H9 (cell line): ENCODE data around the gene TMEM120B. TPM values are rescaled to one million over a fixed set of nuclear protein-coding genes. Genes with fewer than 3 reads are reported as not detected.

Source experiments
- DNase-seq: peaks from one replicate; pipeline ENCODE4 v3.0.0-alpha.2; 2017
- H2AFZ ChIP-seq: one replicate; pipeline ENCODE4 v1.6.1; 2013; ENCODE audit warnings: mild to moderate bottlenecking, low read length, control low read depth, moderate library complexity
- H2AK5ac ChIP-seq: 2 replicates; pipeline ENCODE4 v1.6.1; 2013; ENCODE audit warnings: low read length, control low read depth, mixed read lengths; ENCODE audit not compliant: insufficient read length
- H2BK120ac ChIP-seq: one replicate; pipeline ENCODE4 v1.6.1; 2013; ENCODE audit warnings: low read depth, mild to moderate bottlenecking, low read length, control low read depth, inconsistent platforms; ENCODE audit not compliant: poor library complexity, severe bottlenecking
- H2BK12ac ChIP-seq: 2 replicates; pipeline ENCODE4 v1.6.1; 2013; ENCODE audit warnings: low read length, control low read depth, mixed read lengths, low read depth; ENCODE audit not compliant: insufficient read length
- H2BK15ac ChIP-seq: 2 replicates; pipeline ENCODE4 v1.6.1; 2013; ENCODE audit warnings: low read depth, low read length, control low read depth
- H2BK20ac ChIP-seq: one replicate; pipeline ENCODE4 v1.6.1; 2013; ENCODE audit warnings: low read depth, mild to moderate bottlenecking, low read length, control low read depth, inconsistent platforms; ENCODE audit not compliant: poor library complexity, severe bottlenecking
- H2BK5ac ChIP-seq: 2 replicates; pipeline ENCODE4 v1.6.1; 2013; ENCODE audit warnings: low read length, control low read depth, mixed read lengths; ENCODE audit not compliant: insufficient read length
- H3K14ac ChIP-seq: 2 replicates; pipeline ENCODE4 v1.6.1; 2013; ENCODE audit warnings: low read length, control low read depth; ENCODE audit not compliant: insufficient read depth
- H3K18ac ChIP-seq: 2 replicates; pipeline ENCODE4 v1.6.1; 2013; ENCODE audit warnings: low read depth, mild to moderate bottlenecking, mixed read lengths, low read length, control low read depth; ENCODE audit not compliant: insufficient read length
- H3K23ac ChIP-seq: 2 replicates; pipeline ENCODE4 v1.6.1; 2013; ENCODE audit warnings: low read length, control low read depth, mixed read lengths, low read depth; ENCODE audit not compliant: insufficient read length
- H3K23me2 ChIP-seq: 2 replicates; pipeline ENCODE4 v1.6.1; 2013; ENCODE audit warnings: low read depth, mild to moderate bottlenecking, mixed read lengths, low read length, control low read depth; ENCODE audit not compliant: insufficient read length, poor library complexity, severe bottlenecking
- H3K27ac ChIP-seq: 2 replicates; pipeline ENCODE4 v1.5.1; 2013; ENCODE audit warnings: low read length, control low read depth, mixed read lengths, low read depth; ENCODE audit not compliant: insufficient read length
- H3K27me3 ChIP-seq: 2 replicates; pipeline ENCODE4 v1.6.1; 2013; ENCODE audit warnings: low read length, control low read depth, inconsistent platforms; ENCODE audit not compliant: insufficient read depth
- H3K4ac ChIP-seq: 2 replicates; pipeline ENCODE4 v1.6.1; 2013; ENCODE audit warnings: low read depth, mild to moderate bottlenecking, control low read depth, inconsistent platforms, low read length, moderate library complexity
- H3K4me1 ChIP-seq: 2 replicates; pipeline ENCODE4 v1.6.1; 2013; ENCODE audit warnings: low read length, control low read depth, inconsistent platforms; ENCODE audit not compliant: insufficient read depth
- H3K4me2 ChIP-seq: 2 replicates; pipeline ENCODE4 v1.6.1; 2013; ENCODE audit warnings: low read length, control low read depth, mixed read lengths; ENCODE audit not compliant: insufficient read length, insufficient read depth
- H3K56ac ChIP-seq: 2 replicates; pipeline ENCODE4 v1.6.1; 2013; ENCODE audit warnings: low read depth, mild to moderate bottlenecking, mixed read lengths, low read length, control low read depth; ENCODE audit not compliant: insufficient read length
- H3K79me1 ChIP-seq: 2 replicates; pipeline ENCODE4 v1.6.1; 2013; ENCODE audit warnings: low read depth, mild to moderate bottlenecking, moderate library complexity, low read length, control low read depth, inconsistent platforms; ENCODE audit not compliant: insufficient read depth, poor library complexity, severe bottlenecking
- H3K79me2 ChIP-seq: 2 replicates; pipeline ENCODE4 v1.6.1; 2013; ENCODE audit warnings: low read length, control low read depth, inconsistent platforms; ENCODE audit not compliant: insufficient read depth
- H3K9ac ChIP-seq: 2 replicates; pipeline ENCODE4 v1.6.1; 2013; ENCODE audit warnings: low read length, control low read depth, mixed read lengths; ENCODE audit not compliant: insufficient read length; ENCODE audit errors: extremely low read depth
- H3K9me3 ChIP-seq: one replicate; pipeline ENCODE4 v1.6.1; 2013; ENCODE audit warnings: low read depth, low read length, inconsistent platforms; ENCODE audit not compliant: control insufficient read depth
- H3T11ph ChIP-seq: one replicate; pipeline ENCODE4 v1.6.1; 2013; ENCODE audit warnings: mild to moderate bottlenecking, low read length, control low read depth, inconsistent platforms
- H4K20me1 ChIP-seq: one replicate; pipeline ENCODE4 v1.6.1; 2013; ENCODE audit not compliant: control insufficient read depth, insufficient read length, insufficient read depth
- H4K5ac ChIP-seq: 2 replicates; pipeline ENCODE4 v1.6.1; 2013; ENCODE audit warnings: low read depth, mild to moderate bottlenecking, mixed read lengths, low read length, control low read depth; ENCODE audit not compliant: insufficient read length
- H4K8ac ChIP-seq: replicated peaks from 2 replicates; pipeline ENCODE4 v1.6.1; 2013; ENCODE audit warnings: low read length, control low read depth, mixed read lengths, low read depth; ENCODE audit not compliant: insufficient read length
- H4K91ac ChIP-seq: 2 replicates; pipeline ENCODE4 v1.6.1; 2013; ENCODE audit warnings: low read depth, mild to moderate bottlenecking, moderate library complexity, mixed read lengths, low read length, control low read depth; ENCODE audit not compliant: insufficient read length
- H3K27ac Mint-ChIP-seq, 3 experiments: 2 replicates in 2 of 3; 3 replicates in 1 of 3; pipeline ENCODE4 v1.8.0; 2020 to 2021; ENCODE audit warnings: mixed read lengths in 3 of 3, mild to moderate bottlenecking in 1 of 3, moderate library complexity in 1 of 3
- H3K27me3 Mint-ChIP-seq: 2 replicates; pipeline ENCODE4 v1.8.0; 2021; ENCODE audit warnings: low read depth, mild to moderate bottlenecking, moderate library complexity, mixed read lengths
- H3K36me3 Mint-ChIP-seq, 3 experiments: 2 replicates in 2 of 3; 3 replicates in 1 of 3; pipeline ENCODE4 v1.8.0; 2020 to 2021; ENCODE audit warnings: low read depth in 3 of 3, mixed read lengths in 3 of 3; ENCODE audit not compliant: insufficient read depth in 1 of 3
- H3K4me1 Mint-ChIP-seq, 2 experiments: 2 replicates each; pipeline ENCODE4 v1.8.0; 2020; ENCODE audit warnings: mixed read lengths in 2 of 2
- H3K4me3 Mint-ChIP-seq, 2 experiments: 2 replicates in 1 of 2; 3 replicates in 1 of 2; pipeline ENCODE4 v1.8.0; 2020 to 2021; ENCODE audit warnings: mild to moderate bottlenecking in 2 of 2, mixed read lengths in 2 of 2, moderate library complexity in 1 of 2
- H3K9me3 Mint-ChIP-seq, 2 experiments: 2 replicates in 1 of 2; 3 replicates in 1 of 2; pipeline ENCODE4 v1.8.0; 2020; ENCODE audit warnings: mild to moderate bottlenecking in 2 of 2, mixed read lengths in 2 of 2, moderate library complexity in 1 of 2
- CTCF ChIP-seq: fragments of 200-600 bp; sonication (generic); conservative IDR thresholded peaks from 3 replicates; pipeline ENCODE4 v1.8.0; 2021; ENCODE audit warnings: antibody characterized with exemption, mild to moderate bottlenecking
- WGBS: extraction: QIAGEN DNeasy Blood & Tissue Kit; methylation state at CpG from one replicate; pipeline ENCODE4 v1.1.7; 2013; ENCODE audit warnings: missing lambda C conversion rate, low lambda C conversion rate, mixed read lengths; ENCODE audit not compliant: insufficient read length; ENCODE audit errors: extremely low coverage; 5-methylcytosine and 5-hydroxymethylcytosine counted together
- total RNA-seq: library from RNA; stranded (reverse); gene quantifications from 2 replicates; pipeline ENCODE4 v1.2.1, GENCODE V29; 2021

TMEM120B gene
- total RNA-seq, 1 experiment from 2014 or later, result 25.8 TPM

GRCh38 chr12:121797937-121798786, 85.6 kb downstream of the TMEM120B start:
- H2BK5ac ChIP-seq, result no peak overlapping the region
- H3K23me2 ChIP-seq, result peaks cover 24% of the 10 kb centered on the region
- H2AK5ac ChIP-seq, result no peak overlapping the region
- no peaks in the 10 kb centered on the region; a peak in 1 of 5 replicates for H3K9me3 Mint-ChIP-seq
- no peaks in the 10 kb centered on the region for H3K27me3 ChIP-seq
- no peak overlapping the region for H3K4ac ChIP-seq
- no peak overlapping the region for H4K8ac ChIP-seq
- H3K4me3 Mint-ChIP-seq, result peak overlapping the region; percentile 75 to 77
- H3K27me3 Mint-ChIP-seq, result no peaks in the 10 kb centered on the region; the same call in 1 of the 2 replicates
- H3K27ac Mint-ChIP-seq, result peak overlapping the region; percentile 12 to 93 (median 64); a peak in 5 of 7 replicates
- H3K14ac ChIP-seq, result no peak overlapping the region
- H2BK20ac ChIP-seq, result no peak overlapping the region
- H4K5ac ChIP-seq, result no peak overlapping the region
- no peak overlapping the region for H3K27ac ChIP-seq
- no peak for DNase-seq
- H3K4me1 ChIP-seq, result peaks cover 4% of the 10 kb centered on the region; the same call in 1 of the 2 replicates
- H3K56ac ChIP-seq, result no peak overlapping the region
- no peaks in the 10 kb centered on the region; the same call in 1 of the 2 replicates for H3K79me2 ChIP-seq
- no CpG with 5 or more reads among the region's 19 CpGs for WGBS
- H3K4me1 Mint-ChIP-seq, result peaks cover 47 to 49% of the 10 kb centered on the region in 2 experiments
- no peak for TF ChIP-seq CTCF
- peaks cover 17 to 38% (median 31%) of the 10 kb centered on the region in 3 experiments for H3K36me3 Mint-ChIP-seq
- no peak overlapping the region for H3K9ac ChIP-seq
- no peak overlapping the region for H2BK120ac ChIP-seq
- no peaks in the 10 kb centered on the region for H3K9me3 ChIP-seq
- H4K20me1 ChIP-seq, result no peaks in the 10 kb centered on the region
- no peak overlapping the region for H3K4me2 ChIP-seq
- H2BK12ac ChIP-seq, result no peak overlapping the region
- H3T11ph ChIP-seq, result no peak overlapping the region
- H3K23ac ChIP-seq, result no peak overlapping the region
- no peak overlapping the region for H3K18ac ChIP-seq
- H2BK15ac ChIP-seq, result no peak overlapping the region
- no peak overlapping the region for H2AFZ ChIP-seq
- no peaks in the 10 kb centered on the region for H3K79me1 ChIP-seq
- no peak overlapping the region for H4K91ac ChIP-seq
